RCC 7860 (cell line): ENCODE measurements around the gene CGREF1.

Experiments
- DNase-seq: peaks from one replicate; pipeline ENCODE4 v3.0.0-alpha.2; 2015; ENCODE audit warnings: low spot score
- FAIRE-seq: peaks from 2 replicates; lab custom pipeline; 2012; peaks lifted over from hg19 to GRCh38; lab: Jason Lieb, UNC

Gene CGREF1

GRCh38 chr2:27118525-27119329, at the start of gene CGREF1:
Gene CGREF1, minus strand, starts transcription at chr2:27119128. Its CDS starts 14,762 bp downstream, at chr2:27104366.
- no peak for DNase-seq
- FAIRE-seq = no peak

GRCh38 chr2:27164960-27165763, 46.2 kb upstream of the CGREF1 start:
- no peak for FAIRE-seq

GRCh38 chr2:27162151-27163121, 43.5 kb upstream of the CGREF1 start:
- FAIRE-seq = no peak
- DNase-seq = no peak

More at GRCh38 chr2:27164960-27165763, 46.2 kb upstream of the CGREF1 start:
- DNase-seq = no peak

- DNase-seq = no peak
- FAIRE-seq = no peak
These were observed 41.3 kb upstream of the CGREF1 start for GRCh38 chr2:27160191-27160590.

- FAIRE-seq = no peak
- DNase-seq = no peak
These were observed 40.3 kb upstream of the CGREF1 start for GRCh38 chr2:27159271-27159670.

GRCh38 chr2:27158468-27158867, 39.5 kb upstream of the CGREF1 start:
- DNase-seq (no peak), FAIRE-seq (no peak)

GRCh38 chr2:27155069-27155520, 36.2 kb upstream of the CGREF1 start:
- DNase-seq = no peak
- FAIRE-seq = no peak

- no peak for FAIRE-seq
- DNase-seq = no peak
These were observed 35.6 kb upstream of the CGREF1 start for GRCh38 chr2:27154488-27154887.

- DNase-seq (no peak), FAIRE-seq (no peak)
These were observed 34.0 kb upstream of the CGREF1 start for GRCh38 chr2:27152796-27153464.

GRCh38 chr2:27152102-27152795, 33.3 kb upstream of the CGREF1 start:
- DNase-seq = no peak
- FAIRE-seq = no peak

- FAIRE-seq (no peak), DNase-seq (no peak)
These were observed 31.8 kb upstream of the CGREF1 start for GRCh38 chr2:27150639-27151230.

- no peak for FAIRE-seq
- no peak for DNase-seq
These were observed 30.9 kb upstream of the CGREF1 start for GRCh38 chr2:27149570-27150405.

GRCh38 chr2:27148801-27149439, 30.0 kb upstream of the CGREF1 start, which contains the start of gene TCF23:
Gene TCF23, plus strand, starts transcription at chr2:27149004. Its CDS starts 130 bp downstream, at chr2:27149134.
- FAIRE-seq = no peak
- no peak for DNase-seq

GRCh38 chr2:27147935-27148334, 29.0 kb upstream of the CGREF1 start:
- DNase-seq = no peak
- FAIRE-seq = no peak

- FAIRE-seq (no peak), DNase-seq (no peak)
These were observed 26.8 kb upstream of the CGREF1 start for GRCh38 chr2:27145682-27146081.

- FAIRE-seq = no peak
- DNase-seq = no peak
These were observed 24.4 kb upstream of the CGREF1 start for GRCh38 chr2:27143285-27143684.

GRCh38 chr2:27139310-27139709, 20.4 kb upstream of the CGREF1 start, which contains the start of gene PRR30:
Gene PRR30, minus strand, starts transcription at chr2:27139410. Its CDS starts 1,081 bp downstream, at chr2:27138329.
- FAIRE-seq (no peak), DNase-seq (no peak)

GRCh38 chr2:27138111-27138510, 19.2 kb upstream of the CGREF1 start:
- FAIRE-seq = no peak

More at GRCh38 chr2:27138111-27138510, 19.2 kb upstream of the CGREF1 start:
- no peak for DNase-seq
